ENCODE data around the gene DNM2. TPM values are rescaled to one million over a fixed set of nuclear protein-coding genes. Genes with fewer than 3 reads are reported as not detected.

Gene DNM2
- total RNA-seq, 4 donors from 2014 or later = 135 to 322 (median 173) TPM

DNA sequence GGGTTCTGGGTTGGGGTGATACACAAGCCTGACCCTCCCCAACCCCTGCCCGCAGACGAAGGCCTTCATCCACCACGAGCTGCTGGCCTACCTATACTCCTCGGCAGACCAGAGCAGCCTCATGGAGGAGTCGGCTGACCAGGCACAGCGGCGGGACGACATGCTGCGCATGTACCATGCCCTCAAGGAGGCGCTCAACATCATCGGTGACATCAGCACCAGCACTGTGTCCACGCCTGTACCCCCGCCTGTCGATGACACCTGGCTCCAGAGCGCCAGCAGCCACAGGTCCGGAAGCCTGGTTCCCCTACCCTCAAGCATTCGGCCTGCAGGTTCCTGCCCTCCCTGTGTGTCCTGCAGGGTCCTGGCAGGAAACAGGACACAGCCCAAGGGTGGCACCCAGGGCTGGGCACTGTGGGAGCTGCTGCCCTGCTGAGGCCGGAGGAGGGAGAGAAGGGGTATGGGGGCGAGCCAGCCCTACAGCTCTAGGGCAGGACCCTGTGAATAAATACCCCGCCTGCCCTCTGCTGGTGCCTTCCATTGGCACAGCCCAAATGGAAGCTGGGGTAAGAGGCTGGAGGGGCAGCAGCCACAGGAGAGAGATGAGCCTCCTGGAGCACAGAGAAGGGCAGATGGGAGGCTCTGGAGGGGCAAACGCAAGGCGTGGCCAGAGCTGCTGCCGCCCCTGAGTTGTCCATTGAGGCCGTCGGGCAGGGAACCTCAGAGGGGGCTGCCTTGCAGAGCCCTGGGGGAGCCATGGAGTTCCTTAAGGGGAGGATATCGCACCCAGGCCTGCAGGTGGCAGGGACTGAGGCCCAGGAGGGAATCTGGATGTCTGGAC lies 111.3 kb downstream of the DNM2 start:
- Histone ChIP-seq H3K4me3 (no peak overlapping the region), H3K36me3 (peaks cover 95% of the 10 kb centered on the region), H3K9me3 (no peaks in the 10 kb centered on the region), H3K27me3 (no peaks in the 10 kb centered on the region), H3K4me1 (no peaks in the 10 kb centered on the region), H3K27ac (no peak overlapping the region)
- WGBS = 92% methylated on average over 19 of the region's 26 CpGs
- TF ChIP-seq POLR2AphosphoS5 (IDR thresholded peaks at IDR 0.05) = no peak
- no peak for TF ChIP-seq EP300 (IDR thresholded peaks at IDR 0.05)
- no peak for TF ChIP-seq POLR2A (IDR thresholded peaks at IDR 0.05)
- TF ChIP-seq, protein P1, sequence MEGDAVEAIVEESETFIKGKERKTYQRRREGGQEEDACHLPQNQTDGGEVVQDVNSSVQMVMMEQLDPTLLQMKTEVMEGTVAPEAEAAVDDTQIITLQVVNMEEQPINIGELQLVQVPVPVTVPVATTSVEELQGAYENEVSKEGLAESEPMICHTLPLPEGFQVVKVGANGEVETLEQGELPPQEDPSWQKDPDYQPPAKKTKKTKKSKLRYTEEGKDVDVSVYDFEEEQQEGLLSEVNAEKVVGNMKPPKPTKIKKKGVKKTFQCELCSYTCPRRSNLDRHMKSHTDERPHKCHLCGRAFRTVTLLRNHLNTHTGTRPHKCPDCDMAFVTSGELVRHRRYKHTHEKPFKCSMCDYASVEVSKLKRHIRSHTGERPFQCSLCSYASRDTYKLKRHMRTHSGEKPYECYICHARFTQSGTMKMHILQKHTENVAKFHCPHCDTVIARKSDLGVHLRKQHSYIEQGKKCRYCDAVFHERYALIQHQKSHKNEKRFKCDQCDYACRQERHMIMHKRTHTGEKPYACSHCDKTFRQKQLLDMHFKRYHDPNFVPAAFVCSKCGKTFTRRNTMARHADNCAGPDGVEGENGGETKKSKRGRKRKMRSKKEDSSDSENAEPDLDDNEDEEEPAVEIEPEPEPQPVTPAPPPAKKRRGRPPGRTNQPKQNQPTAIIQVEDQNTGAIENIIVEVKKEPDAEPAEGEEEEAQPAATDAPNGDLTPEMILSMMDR (IDR thresholded peaks at IDR 0.05) = no peak
- no peak for DNase-seq (ENCODE audit: low spot score in 2 of 2)

DNA sequence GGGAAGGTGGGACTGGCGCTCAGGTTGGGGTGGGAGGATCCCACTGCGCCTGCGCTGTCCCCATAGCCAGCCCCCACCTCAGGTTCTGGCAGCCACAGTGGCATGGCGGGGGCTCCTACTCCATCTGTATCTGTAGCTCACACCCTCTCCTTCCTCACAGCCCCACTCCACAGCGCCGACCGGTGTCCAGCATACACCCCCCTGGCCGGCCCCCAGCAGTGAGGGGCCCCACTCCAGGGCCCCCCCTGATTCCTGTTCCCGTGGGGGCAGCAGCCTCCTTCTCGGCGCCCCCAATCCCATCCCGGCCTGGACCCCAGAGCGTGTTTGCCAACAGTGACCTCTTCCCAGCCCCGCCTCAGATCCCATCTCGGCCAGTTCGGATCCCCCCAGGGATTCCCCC lies 112.1 kb downstream of the DNM2 start:
- Histone ChIP-seq H3K36me3 (peaks cover 88% of the 10 kb centered on the region), H3K27ac (no peak overlapping the region), H3K9me3 (no peaks in the 10 kb centered on the region), H3K4me1 (peaks cover 3% of the 10 kb centered on the region), H3K27me3 (no peaks in the 10 kb centered on the region), H3K4me3 (no peak overlapping the region)
- DNase-seq (ENCODE audit: low spot score in 2 of 2) = no peak
- TF ChIP-seq POLR2AphosphoS5 (IDR thresholded peaks at IDR 0.05) = no peak
- TF ChIP-seq, protein P1 (IDR thresholded peaks at IDR 0.05) = no peak
- TF ChIP-seq EP300 (IDR thresholded peaks at IDR 0.05) = no peak
- no peak for TF ChIP-seq POLR2A (IDR thresholded peaks at IDR 0.05)
- 84% methylated on average over 15 of the region's 16 CpGs for WGBS

DNA sequence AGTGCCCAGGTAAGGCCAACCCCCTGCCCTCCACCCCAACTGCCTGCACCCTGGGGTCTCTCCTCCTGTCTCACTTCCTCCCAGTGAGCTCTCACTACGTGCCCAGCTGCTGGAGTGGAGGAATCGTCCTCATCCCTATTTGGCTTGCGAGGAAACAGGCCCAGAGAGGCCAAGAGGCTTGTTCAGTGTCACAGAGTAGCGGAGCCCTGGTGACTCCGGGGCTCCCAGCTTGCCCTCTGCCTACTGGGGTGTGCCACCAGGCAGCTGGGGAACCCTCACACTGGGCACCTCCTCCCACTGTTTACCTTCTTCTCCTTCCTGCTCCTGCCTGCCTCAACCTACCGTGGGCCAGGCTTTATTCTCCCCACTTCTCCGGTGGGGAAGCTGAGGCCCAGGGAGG lies 112.5 kb downstream of the DNM2 start:
- DNase-seq (ENCODE audit: low spot score in 2 of 2) = no peak
- Histone ChIP-seq H3K36me3 (peaks cover 84% of the 10 kb centered on the region), H3K9me3 (no peaks in the 10 kb centered on the region), H3K27me3 (no peaks in the 10 kb centered on the region), H3K27ac (no peak overlapping the region), H3K4me3 (no peak overlapping the region), H3K4me1 (peaks cover 7% of the 10 kb centered on the region)
- 81% methylated on average over 7 of the region's 7 CpGs for WGBS
- TF ChIP-seq EP300 (IDR thresholded peaks at IDR 0.05) (no peak), POLR2A (IDR thresholded peaks at IDR 0.05) (no peak), POLR2AphosphoS5 (IDR thresholded peaks at IDR 0.05) (no peak)
- TF ChIP-seq, protein P1 (IDR thresholded peaks at IDR 0.05) = no peak

DNA sequence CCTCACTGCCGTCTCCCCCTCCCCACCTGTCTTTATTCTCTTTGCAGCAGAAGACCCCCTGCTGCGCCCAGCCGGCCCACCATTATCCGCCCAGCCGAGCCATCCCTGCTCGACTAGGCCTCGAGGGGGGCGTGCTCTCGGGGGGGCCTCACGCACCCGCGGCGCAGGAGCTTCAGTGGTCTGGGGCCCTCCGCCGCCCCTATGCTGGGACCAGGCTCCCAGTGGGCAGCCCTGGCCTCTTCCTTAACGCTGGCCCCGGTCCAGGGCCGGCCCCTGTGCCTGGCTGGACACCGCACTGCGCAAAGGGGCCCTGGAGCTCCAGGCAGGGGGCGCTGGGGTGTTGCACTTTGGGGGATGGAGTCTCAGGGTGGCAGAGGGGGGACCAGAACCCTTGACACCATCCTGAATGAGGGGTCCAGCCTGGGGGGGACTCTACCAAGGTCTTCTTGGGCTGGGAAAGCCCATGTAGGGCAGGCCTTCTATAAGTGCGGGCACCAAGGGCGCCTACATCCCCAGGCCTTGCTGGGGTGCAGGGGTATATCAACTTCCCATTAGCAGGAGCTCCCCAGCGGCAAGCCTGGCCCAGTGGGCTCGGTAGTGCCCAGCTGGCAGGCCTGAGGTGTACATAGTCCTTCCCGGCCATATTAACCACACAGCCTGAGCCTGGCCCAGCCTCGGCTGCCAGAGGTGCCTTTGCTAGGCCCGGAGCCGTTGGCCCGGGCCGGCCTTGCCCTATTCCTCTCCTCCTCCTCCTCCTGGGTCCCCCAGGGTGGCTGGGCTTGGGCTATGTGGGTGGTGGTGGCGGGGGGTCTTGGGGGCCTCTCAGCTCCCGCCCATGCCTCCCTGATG lies 113.3 kb downstream of the DNM2 start:
- no peak overlapping the region for H3K27ac ChIP-seq
- 84% methylated on average over 22 of the region's 33 CpGs for WGBS
- TF ChIP-seq POLR2A (IDR thresholded peaks at IDR 0.05) = no peak
- no peak for TF ChIP-seq EP300 (IDR thresholded peaks at IDR 0.05)
- TF ChIP-seq POLR2AphosphoS5 (IDR thresholded peaks at IDR 0.05) = no peak
- TF ChIP-seq, protein P1 (IDR thresholded peaks at IDR 0.05) = no peak
- H3K9me3 ChIP-seq = no peaks in the 10 kb centered on the region
- H3K4me3 ChIP-seq = no peak overlapping the region
- DNase-seq (ENCODE audit: low spot score in 2 of 2) = no peak
- peaks cover 9% of the 10 kb centered on the region for H3K4me1 ChIP-seq
- H3K27me3 ChIP-seq = no peaks in the 10 kb centered on the region
- peaks cover 76% of the 10 kb centered on the region for H3K36me3 ChIP-seq

Data from suprapubic skin (tissue), 4 donors.